HG03460 (cell line): ENCODE data around the gene TLE3.
"Not testable (repeated sequence)": the region's sequence is repeated elsewhere in the genome, so short reads cannot be mapped to it uniquely, and the experiment has no call there.

Experiments
- ATAC-seq: cut with Tn5 transposase; IDR thresholded peaks from one replicate; pipeline ENCODE4 v1.9.1; 2021; ENCODE audit not compliant: unreplicated experiment

TLE3 gene

GRCh38 chr15:70097321-70098152, at the start of gene TLE3:
TLE3 (minus strand) TSS chr15:70097917; CDS start chr15:70096798, 1,119 bp downstream.
- peak; percentile 50 for ATAC-seq

GRCh38 chr15:70147178-70147760, 49.6 kb upstream of the TLE3 start:
- no peak for ATAC-seq

- ATAC-seq = no peak
Observed at GRCh38 chr15:70146771-70147170, 49.1 kb upstream of the TLE3 start.

GRCh38 chr15:70146162-70146561, 48.4 kb upstream of the TLE3 start:
- ATAC-seq = no peak

GRCh38 chr15:70145261-70145660, 47.5 kb upstream of the TLE3 start:
- ATAC-seq = no peak

- no peak for ATAC-seq
Observed at GRCh38 chr15:70142322-70143191, 44.8 kb upstream of the TLE3 start.

GRCh38 chr15:70142072-70142321, 44.3 kb upstream of the TLE3 start:
- no peak for ATAC-seq

- ATAC-seq = no peak
Observed at GRCh38 chr15:70141376-70142071, 43.8 kb upstream of the TLE3 start.

GRCh38 chr15:70140543-70141375, 43.0 kb upstream of the TLE3 start:
- no peak for ATAC-seq

GRCh38 chr15:70140025-70140542, 42.4 kb upstream of the TLE3 start:
- no peak for ATAC-seq

GRCh38 chr15:70137967-70138366, 40.2 kb upstream of the TLE3 start:
- ATAC-seq = no peak

- ATAC-seq = not testable (repeated sequence)
Observed at GRCh38 chr15:70137021-70137420, 39.3 kb upstream of the TLE3 start.

- no peak for ATAC-seq
Observed at GRCh38 chr15:70133781-70134421, 36.2 kb upstream of the TLE3 start.

GRCh38 chr15:70133296-70133695, 35.6 kb upstream of the TLE3 start:
- ATAC-seq = no peak

- ATAC-seq = no peak
Observed at GRCh38 chr15:70132571-70132970, 34.9 kb upstream of the TLE3 start.

- ATAC-seq = no peak
Observed at GRCh38 chr15:70132139-70132538, 34.4 kb upstream of the TLE3 start.

GRCh38 chr15:70128414-70129140, 30.9 kb upstream of the TLE3 start:
- no peak for ATAC-seq

GRCh38 chr15:70127770-70128413, 30.2 kb upstream of the TLE3 start:
- no peak for ATAC-seq
